Calu3 (cell line): ENCODE results near the gene MYO1E. TPM values are rescaled to one million over a fixed set of nuclear protein-coding genes. Genes with fewer than 3 reads are reported as not detected.
"Not testable (repeated sequence)": the region's sequence is repeated elsewhere in the genome, so short reads cannot be mapped to it uniquely, and the experiment has no call there.

ENCODE experiments used
- BruUV-seq: library from RNA; stranded (reverse); fragments of 400-500 nt; replicated peaks from 2 replicates; lab custom pipeline; 2021; lab: Mats Ljungman, UMichigan
- CTCF ChIA-PET: fragments of 300-600 bp; sonication (Branson Sonifier 250); formaldehyde crosslinking; loops from one replicate; lab custom pipeline; 2022; ENCODE audit warnings: antibody characterized with exemption; lab: Charles Lee
- DNase-seq: peaks from one replicate; pipeline ENCODE4 v3.0.0; 2022
- H3K27ac Mint-ChIP-seq: one replicate; pipeline ENCODE4 v1.8.0; 2022; ENCODE audit warnings: mixed read lengths; ENCODE audit not compliant: unreplicated experiment
- H3K27me3 Mint-ChIP-seq: one replicate; pipeline ENCODE4 v1.8.0; 2022; ENCODE audit warnings: mixed read lengths; ENCODE audit not compliant: unreplicated experiment
- H3K36me3 Mint-ChIP-seq: one replicate; pipeline ENCODE4 v1.8.0; 2022; ENCODE audit warnings: mild to moderate bottlenecking, moderate library complexity, mixed read lengths; ENCODE audit not compliant: insufficient read depth, unreplicated experiment
- H3K4me1 Mint-ChIP-seq: one replicate; pipeline ENCODE4 v1.8.0; 2022; ENCODE audit warnings: mild to moderate bottlenecking, low read depth, mixed read lengths; ENCODE audit not compliant: unreplicated experiment
- H3K4me3 Mint-ChIP-seq: one replicate; pipeline ENCODE4 v1.8.0; 2022; ENCODE audit warnings: mild to moderate bottlenecking, low read depth, moderate library complexity, mixed read lengths; ENCODE audit not compliant: unreplicated experiment
- H3K9me3 Mint-ChIP-seq: one replicate; pipeline ENCODE4 v1.8.0; 2022; ENCODE audit warnings: low read depth, mixed read lengths; ENCODE audit not compliant: unreplicated experiment
- intact Hi-C: fragments of 100-400 bp; cut with micrococcal nuclease; formaldehyde crosslinking; loops from one replicate; pipeline ENCODE4 v1.10.0; 2022; ENCODE audit not compliant: unreplicated experiment
- total RNA-seq: library from RNA; stranded (reverse); gene quantifications from 2 replicates; pipeline ENCODE4 v1.2.3, GENCODE V29; 2022
- TF ChIP-seq, protein P1 (sequence below): fragments of 200-600 bp; IDR thresholded peaks from one replicate; pipeline ENCODE4 v1.8.0; 2022; ENCODE audit warnings: antibody characterized with exemption; ENCODE audit not compliant: unreplicated experiment

Gene MYO1E
- total RNA-seq, 1 experiment from 2014 or later = 617 TPM

DNA sequence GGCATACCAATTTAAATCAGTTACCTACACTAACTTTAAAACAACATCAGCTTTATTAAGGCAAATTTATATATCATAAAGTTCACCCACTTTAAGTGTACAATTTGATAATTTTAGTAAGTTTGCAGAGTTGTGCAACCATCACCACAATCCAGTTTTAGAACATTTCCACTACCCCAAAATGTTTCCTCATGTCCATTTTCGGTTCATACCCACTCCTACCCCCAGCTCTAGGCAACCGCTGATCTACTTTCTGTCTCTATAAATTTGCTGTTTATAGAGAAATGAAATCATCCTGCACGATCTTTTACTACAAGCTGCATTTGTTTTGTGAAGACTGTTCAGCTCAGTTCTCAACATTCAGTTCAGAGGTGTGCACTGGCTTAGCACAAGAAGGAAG lies 33.8 kb upstream of the MYO1E start:
- no TSS peak for BruUV-seq
- CTCF ChIA-PET = interaction anchor here (0.7 kb wide), 4 partner anchors 87 to 672 kb away, joined by 4 to 7 read pairs (median 6); no protein-coding TSS in a partner anchor
- Mint-ChIP-seq H3K27ac (no peak overlapping the region), H3K27me3 (no peaks in the 10 kb centered on the region), H3K36me3 (peaks cover 12% of the 10 kb centered on the region), H3K9me3 (no peaks in the 10 kb centered on the region), H3K4me3 (no peak overlapping the region), H3K4me1 (peaks cover 30% of the 10 kb centered on the region)
- TF ChIP-seq, protein P1, sequence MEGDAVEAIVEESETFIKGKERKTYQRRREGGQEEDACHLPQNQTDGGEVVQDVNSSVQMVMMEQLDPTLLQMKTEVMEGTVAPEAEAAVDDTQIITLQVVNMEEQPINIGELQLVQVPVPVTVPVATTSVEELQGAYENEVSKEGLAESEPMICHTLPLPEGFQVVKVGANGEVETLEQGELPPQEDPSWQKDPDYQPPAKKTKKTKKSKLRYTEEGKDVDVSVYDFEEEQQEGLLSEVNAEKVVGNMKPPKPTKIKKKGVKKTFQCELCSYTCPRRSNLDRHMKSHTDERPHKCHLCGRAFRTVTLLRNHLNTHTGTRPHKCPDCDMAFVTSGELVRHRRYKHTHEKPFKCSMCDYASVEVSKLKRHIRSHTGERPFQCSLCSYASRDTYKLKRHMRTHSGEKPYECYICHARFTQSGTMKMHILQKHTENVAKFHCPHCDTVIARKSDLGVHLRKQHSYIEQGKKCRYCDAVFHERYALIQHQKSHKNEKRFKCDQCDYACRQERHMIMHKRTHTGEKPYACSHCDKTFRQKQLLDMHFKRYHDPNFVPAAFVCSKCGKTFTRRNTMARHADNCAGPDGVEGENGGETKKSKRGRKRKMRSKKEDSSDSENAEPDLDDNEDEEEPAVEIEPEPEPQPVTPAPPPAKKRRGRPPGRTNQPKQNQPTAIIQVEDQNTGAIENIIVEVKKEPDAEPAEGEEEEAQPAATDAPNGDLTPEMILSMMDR = no peak
- DNase-seq = no peak
- intact Hi-C loops = no loop called here

DNA sequence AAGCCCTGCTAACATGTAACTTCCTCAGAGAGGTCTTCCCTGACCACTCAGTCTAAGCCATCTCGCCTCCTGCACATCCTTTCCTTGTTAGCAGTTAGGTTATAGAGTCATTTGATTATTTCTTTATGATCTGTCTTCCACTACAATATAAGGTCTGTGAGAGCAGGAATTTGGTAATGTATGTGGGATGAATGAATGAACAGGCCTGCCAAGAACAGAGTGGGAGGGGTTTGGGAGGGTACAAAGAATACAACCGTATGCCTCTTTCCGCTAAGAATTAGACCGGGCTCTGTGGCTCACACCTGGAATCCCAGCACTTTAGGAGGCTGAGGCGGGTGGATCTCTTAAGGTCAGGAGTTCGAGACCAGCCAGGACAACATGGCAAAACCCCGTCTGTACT lies 32.4 kb upstream of the MYO1E start:
- TF ChIP-seq, protein P1 = no peak
- Mint-ChIP-seq H3K4me1 (peaks cover 27% of the 10 kb centered on the region), H3K4me3 (no peak overlapping the region), H3K27me3 (no peaks in the 10 kb centered on the region), H3K27ac (no peak overlapping the region), H3K9me3 (no peaks in the 10 kb centered on the region), H3K36me3 (no peaks in the 10 kb centered on the region)
- CTCF ChIA-PET = no interaction called here
- intact Hi-C loops = no loop called here
- no TSS peak for BruUV-seq
- no peak for DNase-seq

DNA sequence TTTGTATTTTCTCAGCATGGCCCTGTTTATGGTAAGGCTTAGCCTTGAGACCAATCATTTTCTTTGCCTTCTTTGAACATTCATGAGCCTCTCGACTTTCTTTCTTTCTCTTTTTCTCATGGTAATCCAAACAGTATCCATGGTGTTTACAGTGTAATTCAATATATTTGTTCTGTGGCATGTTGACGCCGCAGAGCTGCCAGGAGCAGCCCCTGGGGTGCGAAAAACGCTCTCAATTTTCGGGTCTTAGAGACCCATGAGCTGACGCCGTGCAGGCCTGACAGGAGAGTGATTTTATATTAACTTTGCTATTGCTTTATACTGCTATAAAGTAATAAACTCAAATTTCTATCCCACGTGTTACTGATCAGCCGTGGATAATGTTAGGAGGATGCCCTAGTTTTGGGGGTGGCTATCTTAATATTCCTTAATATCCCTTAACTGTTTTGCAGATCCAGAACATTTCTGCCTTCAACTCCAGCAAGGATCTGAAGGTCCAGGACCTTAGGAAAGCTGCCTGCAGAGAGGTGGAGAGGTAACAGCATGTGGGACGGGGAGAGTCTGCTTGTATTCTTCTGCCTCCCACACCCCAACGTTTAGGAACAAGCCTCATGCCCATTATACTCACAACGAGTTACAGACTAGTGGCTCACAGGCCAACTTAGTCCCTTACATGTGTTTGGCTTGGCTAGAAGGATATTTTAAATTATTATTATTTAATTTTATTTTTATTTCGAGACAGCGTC lies 29.3 kb upstream of the MYO1E start:
- peaks cover 17% of the 10 kb centered on the region for H3K4me1 Mint-ChIP-seq
- H3K9me3 Mint-ChIP-seq = no peaks in the 10 kb centered on the region
- DNase-seq = no peak
- intact Hi-C loops = no loop called here
- CTCF ChIA-PET = no interaction called here
- no peaks in the 10 kb centered on the region for H3K36me3 Mint-ChIP-seq
- BruUV-seq = no TSS peak
- no peak overlapping the region for H3K4me3 Mint-ChIP-seq
- H3K27ac Mint-ChIP-seq = no peak overlapping the region
- no peaks in the 10 kb centered on the region for H3K27me3 Mint-ChIP-seq
- TF ChIP-seq, protein P1 = no peak

DNA sequence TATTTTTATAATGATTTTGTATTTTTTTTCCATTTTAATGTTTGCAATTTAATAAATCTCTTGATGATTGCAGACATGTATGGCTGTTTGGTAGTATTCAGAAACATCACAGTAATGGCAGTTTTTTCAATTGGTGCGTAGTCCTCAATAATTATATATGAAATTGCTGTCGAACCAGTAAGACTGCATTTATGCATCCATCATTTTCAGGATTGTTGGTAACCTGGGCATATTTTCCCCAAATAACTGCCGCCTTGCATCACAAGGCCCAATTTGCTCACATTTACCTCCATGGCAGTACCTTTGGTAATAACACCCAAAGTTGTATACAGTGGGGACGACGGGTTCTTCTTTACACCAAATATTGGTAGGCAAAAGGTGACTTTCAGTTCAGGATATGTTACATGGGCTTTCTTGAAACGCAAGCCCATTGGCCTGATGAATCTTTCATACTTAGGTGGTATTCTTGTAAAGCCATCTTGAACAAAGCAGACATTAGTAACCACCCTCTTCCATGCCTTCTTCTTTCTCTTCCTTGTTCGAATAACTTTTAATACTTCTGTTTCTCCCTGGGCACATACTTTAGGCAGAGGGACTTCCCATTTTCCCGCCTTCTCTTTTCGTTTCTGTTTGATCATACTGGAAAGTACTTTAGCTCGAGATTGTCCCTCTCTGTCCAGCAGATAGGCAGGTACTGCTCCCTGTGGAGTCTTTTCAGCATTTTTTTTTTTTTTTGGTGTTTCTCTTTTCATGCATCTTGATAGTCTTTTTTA lies 28.6 kb upstream of the MYO1E start:
- H3K27ac Mint-ChIP-seq, BruUV-seq, intact Hi-C loops, DNase-seq, CTCF ChIA-PET, H3K9me3 Mint-ChIP-seq, H3K27me3 Mint-ChIP-seq, H3K4me3 Mint-ChIP-seq, H3K36me3 Mint-ChIP-seq: not testable (repeated sequence)
- peaks cover 25% of the 10 kb centered on the region for H3K4me1 Mint-ChIP-seq
